GM18517 (cell line): ENCODE measurements around the gene SPC24.

ENCODE experiments used
- ATAC-seq: cut with Tn5 transposase; IDR thresholded peaks from one replicate; pipeline ENCODE4 v1.9.1; 2021; ENCODE audit warnings: mild to moderate bottlenecking, moderate library complexity; ENCODE audit not compliant: unreplicated experiment

Gene SPC24, protein sequence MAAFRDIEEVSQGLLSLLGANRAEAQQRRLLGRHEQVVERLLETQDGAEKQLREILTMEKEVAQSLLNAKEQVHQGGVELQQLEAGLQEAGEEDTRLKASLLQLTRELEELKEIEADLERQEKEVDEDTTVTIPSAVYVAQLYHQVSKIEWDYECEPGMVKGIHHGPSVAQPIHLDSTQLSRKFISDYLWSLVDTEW

GRCh38 chr19:11155373-11156120 lies at the start of gene SPC24:
Gene SPC24, minus strand, starts transcription at chr19:11155782. Its CDS starts 6 bp downstream, at chr19:11155776.
- peak; percentile 97 for ATAC-seq

- ATAC-seq = no peak
Observed at GRCh38 chr19:11204943-11205349, 49.4 kb upstream of the SPC24 start.

DNA sequence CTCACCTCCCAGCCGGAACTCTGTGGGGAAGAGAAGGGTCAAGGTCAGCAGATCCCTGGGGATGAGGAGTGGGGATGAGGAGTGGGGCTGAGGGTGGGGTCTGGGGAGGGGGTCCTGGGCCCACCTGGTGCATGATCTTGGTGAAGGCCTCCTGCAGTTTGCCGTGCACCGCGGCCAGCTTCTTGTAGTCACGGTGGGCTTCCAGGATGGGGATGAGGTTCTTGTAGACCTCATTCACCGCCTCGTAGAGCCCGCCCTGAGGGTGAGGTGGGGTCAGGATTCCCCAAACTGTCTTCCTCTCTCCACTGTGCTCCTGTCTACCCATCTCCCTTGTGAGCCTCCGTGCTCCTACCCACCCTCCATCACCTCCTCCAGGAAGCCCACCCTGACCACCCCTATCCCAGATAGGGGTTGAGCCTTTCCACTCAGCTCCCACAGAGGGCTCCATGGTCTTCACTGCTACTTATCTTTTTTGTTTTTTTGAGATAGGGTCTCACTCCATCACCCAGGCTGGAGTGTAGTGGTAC lies 48.6 kb upstream of the SPC24 start:
- ATAC-seq = no peak

- no peak for ATAC-seq
Observed at GRCh38 chr19:11203194-11204075, 47.9 kb upstream of the SPC24 start.

GRCh38 chr19:11202488-11203193 lies 47.1 kb upstream of the SPC24 start:
- no peak for ATAC-seq

GRCh38 chr19:11201791-11202190 lies 46.2 kb upstream of the SPC24 start:
- no peak for ATAC-seq

DNA sequence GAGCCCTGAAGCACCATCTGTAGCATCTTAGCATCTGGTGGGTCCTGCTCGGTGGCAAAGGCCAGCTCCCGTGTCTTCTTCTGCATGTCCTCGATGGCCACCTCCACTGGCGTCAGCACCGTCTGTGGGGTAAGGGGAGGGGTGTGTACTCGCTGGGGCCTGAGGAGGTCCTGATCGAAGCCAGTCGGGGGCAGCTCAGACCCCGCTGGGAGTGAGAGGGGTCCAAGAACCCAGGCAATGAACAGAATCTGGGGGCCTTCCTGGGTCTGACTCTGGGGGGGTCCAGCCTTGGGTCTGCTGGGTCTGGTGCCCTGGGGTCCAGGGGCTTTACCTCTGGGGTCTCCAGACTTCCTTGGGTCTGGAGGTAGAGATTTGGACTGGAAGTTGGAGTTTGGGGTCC lies 45.3 kb upstream of the SPC24 start:
- ATAC-seq = no peak

- no peak for ATAC-seq
Observed at GRCh38 chr19:11200015-11200574, 44.5 kb upstream of the SPC24 start.

GRCh38 chr19:11199517-11199916 lies 43.9 kb upstream of the SPC24 start:
- ATAC-seq = no peak

DNA sequence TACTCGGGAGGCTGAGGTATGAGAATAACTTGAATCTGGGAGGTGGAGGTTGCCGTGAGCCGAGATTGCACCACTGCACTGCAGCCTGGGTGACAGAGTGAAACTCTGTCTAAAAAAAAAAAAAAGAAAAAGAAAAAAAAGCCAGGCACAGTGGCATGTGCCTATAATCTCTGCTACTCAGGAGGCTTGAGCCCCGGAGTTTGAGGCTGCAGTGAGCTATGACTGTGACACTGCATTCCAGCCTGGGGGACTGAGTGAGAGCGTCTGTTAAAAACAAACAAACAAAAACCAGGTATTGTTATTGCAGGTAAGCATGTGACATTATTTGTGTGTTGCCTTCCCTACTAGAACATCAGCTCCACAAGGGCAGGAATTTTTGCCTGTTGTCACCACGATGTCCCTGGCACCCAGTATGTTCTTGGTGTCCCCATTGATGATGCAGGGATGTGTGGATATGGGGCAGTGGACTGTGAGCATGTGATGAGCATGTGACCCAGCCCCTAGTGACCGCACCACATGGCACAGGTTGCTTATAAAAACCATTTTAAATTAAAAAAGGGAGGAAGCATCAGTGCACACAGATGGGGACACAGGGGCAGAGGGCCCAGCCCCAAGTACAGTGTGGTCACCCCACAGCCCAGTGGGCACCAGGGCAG lies 43.3 kb upstream of the SPC24 start:
- ATAC-seq = no peak

- no peak for ATAC-seq
Observed at GRCh38 chr19:11198175-11198534, 42.6 kb upstream of the SPC24 start.

DNA sequence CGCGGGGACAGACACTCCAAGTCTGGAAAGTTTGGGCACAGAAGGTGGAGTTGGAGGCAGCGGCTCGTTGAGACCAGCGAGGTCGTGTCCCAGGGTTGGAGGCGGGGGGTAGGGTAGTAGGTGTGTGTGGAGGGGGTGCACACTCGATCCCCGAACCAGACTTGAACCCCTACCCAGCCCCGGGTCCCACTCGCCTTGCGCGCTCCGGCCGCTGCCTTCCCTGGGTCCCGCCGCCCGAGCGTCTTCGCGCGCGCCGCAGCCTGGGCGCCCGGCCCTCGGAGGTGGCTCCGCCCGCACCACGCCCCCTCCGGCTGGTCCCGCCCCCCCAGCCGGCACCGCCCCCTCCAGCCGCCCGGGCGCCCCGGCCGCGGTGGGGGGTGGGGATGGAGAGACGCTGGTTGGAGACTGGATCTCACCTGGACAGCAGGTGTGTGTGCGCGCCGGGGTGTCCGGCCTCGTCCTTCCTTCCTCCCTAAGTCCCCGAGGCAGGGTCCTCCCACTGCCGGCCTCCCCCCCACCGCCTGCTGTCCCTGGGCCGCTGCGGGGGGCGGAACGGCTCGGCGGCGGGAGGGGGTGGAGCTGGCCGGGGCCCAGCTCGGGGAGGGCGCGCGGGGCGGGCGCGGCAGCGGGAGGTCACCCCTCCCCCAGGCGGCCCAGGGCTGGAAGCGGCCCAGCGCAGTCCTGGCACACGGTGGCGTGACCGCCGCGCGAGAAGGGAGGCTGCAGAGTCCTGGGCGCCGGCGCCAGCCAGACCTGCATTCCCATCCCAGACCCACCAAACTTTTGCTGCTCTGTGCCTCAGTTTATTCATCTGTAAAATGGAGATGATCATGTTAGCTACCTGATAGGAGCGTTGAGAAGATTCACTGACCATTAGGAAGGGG lies 42.0 kb upstream of the SPC24 start, which contains the start of gene KANK2:
Gene KANK2 (minus strand): TSS at position 255 of the 884 bp plus-strand sequence. CDS start 3,034 bp downstream, outside the sequence.
- ATAC-seq = peak; percentile 80

DNA sequence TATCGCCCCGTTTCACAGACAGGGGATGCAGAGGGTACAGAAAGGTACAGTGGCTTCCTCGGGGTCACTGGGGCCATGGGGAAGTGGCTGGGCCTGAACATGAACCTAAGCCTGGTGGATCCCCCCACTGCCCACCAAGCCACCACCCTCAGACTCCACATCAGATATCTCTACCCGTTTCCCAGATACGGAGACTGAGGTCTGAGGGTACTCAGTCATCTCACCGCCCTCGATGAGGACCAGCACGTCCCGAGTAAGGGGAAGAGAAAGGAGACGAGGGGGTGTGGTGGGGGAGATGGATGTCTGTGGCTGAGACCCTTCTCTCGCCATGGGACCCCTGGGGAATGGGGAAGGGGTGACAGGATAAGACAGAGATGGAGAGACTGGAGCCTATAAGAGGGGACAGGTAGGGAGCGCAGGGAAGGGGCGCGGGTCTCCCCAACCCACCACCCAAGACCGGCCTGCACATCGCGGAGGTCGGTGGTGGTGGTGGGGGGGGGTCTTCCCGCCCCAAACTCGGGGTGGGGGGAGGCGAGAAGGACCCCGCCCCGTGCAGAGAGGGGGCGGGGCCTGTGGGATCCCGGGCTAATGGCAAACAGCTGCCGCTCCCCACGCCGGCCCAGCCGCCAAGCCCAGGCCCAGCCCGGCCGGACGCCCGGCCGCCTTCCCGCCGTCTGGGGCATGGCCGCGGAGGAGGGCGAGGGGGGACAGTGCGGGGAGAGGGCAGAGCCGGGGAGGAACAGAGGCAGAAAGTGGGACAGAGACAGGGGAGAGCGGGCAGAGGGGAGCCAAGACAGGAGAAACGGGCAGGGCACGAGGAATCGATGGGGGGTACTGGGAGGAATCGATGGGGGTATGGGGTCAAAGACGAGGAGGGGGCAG lies 41.1 kb upstream of the SPC24 start:
- ATAC-seq = no peak

- no peak for ATAC-seq
Observed at GRCh38 chr19:11195681-11196080, 40.1 kb upstream of the SPC24 start.

- ATAC-seq = no peak
Observed at GRCh38 chr19:11194656-11195558, 39.3 kb upstream of the SPC24 start.

GRCh38 chr19:11194173-11194572 lies 38.6 kb upstream of the SPC24 start:
- no peak for ATAC-seq
